HepG2 (cell line): ENCODE results near the gene CENPM. TPM values are rescaled to one million over a fixed set of nuclear protein-coding genes. Genes with fewer than 3 reads are reported as not detected.
A peak's percentile ranks its signal among the peaks of the same experiment; 100 is the strongest.

Source experiments
- ATAC-seq: fragments of 200-7000 bp; cut with Tn5 transposase; 3 replicates; pipeline ENCODE4 v1.9.1; 2020; ENCODE audit warnings: mild to moderate bottlenecking, moderate library complexity
- BruUV-seq: library from RNA; stranded (reverse); fragments of 400-500 nt; replicated peaks from 2 replicates; lab custom pipeline; 2021; lab: Mats Ljungman, UMichigan
- CTCF ChIA-PET: fragments of 300-600 bp; formaldehyde crosslinking; extraction: SDS; loops from one replicate; lab custom pipeline; 2021; ENCODE audit warnings: low total read pairs, inconsistent platforms, low intra/inter-chr PET ratio; lab: Yijun Ruan, JAX
- POLR2A ChIA-PET: fragments of 350-600 bp; sonication (Branson Sonifier 250); formaldehyde crosslinking; loops from one replicate; lab custom pipeline; 2020; ENCODE audit warnings: antibody characterized with exemption, inconsistent platforms; lab: Yijun Ruan, JAX
- DNase-seq: peaks from one replicate; pipeline ENCODE4 v3.0.0-alpha.2; 2015; ENCODE audit warnings: low spot score
- FAIRE-seq: peaks from 3 replicates; lab custom pipeline; 2011; peaks lifted over from hg19 to GRCh38; lab: Jason Lieb, UNC
- H2AFZ ChIP-seq: one replicate; pipeline ENCODE4 v1.6.1; 2011; ENCODE audit warnings: low read length, inconsistent platforms
- H3K27ac ChIP-seq: fragments of 300-600 bp; 3 replicates; pipeline ENCODE4 v1.8.0; 2011; ENCODE audit warnings: mixed run types, mild to moderate bottlenecking, mixed read lengths, low read length, inconsistent platforms; ENCODE audit not compliant: insufficient read depth; ENCODE audit errors: extremely low read length
- H3K27me3 ChIP-seq, 2 experiments: fragments of 200-600 bp in 1 of 2; 2 replicates in 1 of 2; 3 replicates in 1 of 2; pipeline versions ENCODE4 v1.6.0 to v1.8.0; 2011; ENCODE audit warnings: low read length in 2 of 2, mild to moderate bottlenecking in 2 of 2, moderate library complexity in 2 of 2, inconsistent platforms in 1 of 2; ENCODE audit not compliant: insufficient read depth in 2 of 2, control insufficient read depth in 1 of 2
- H3K36me3 ChIP-seq, 2 experiments: fragments of 200-600 bp in 1 of 2; replicated peaks in 1 of 2; 2 replicates in 1 of 2; 3 replicates in 1 of 2; pipeline versions ENCODE4 v1.5.1 to v1.8.0; 2011; ENCODE audit warnings: low read length in 2 of 2, inconsistent platforms in 1 of 2; ENCODE audit not compliant: insufficient read depth in 2 of 2, control insufficient read depth in 1 of 2
- H3K4me1 ChIP-seq: 2 replicates; pipeline ENCODE4 v1.5.1; 2012; ENCODE audit warnings: low read length, inconsistent platforms; ENCODE audit not compliant: insufficient read depth
- H3K4me2 ChIP-seq: 2 replicates; pipeline ENCODE4 v1.6.0; 2011; ENCODE audit warnings: low read depth, low read length, inconsistent platforms
- H3K4me3 ChIP-seq, 3 experiments: fragments of 200-600 bp in 1 of 3; sonication (generic), shearing (Covaris generic) in 1 of 3; replicated peaks in 1 of 3; 2 replicates each; pipeline ENCODE4 v1.5.1; 2011 to 2016; ENCODE audit warnings: low read length in 3 of 3, inconsistent platforms in 2 of 3, low read depth in 2 of 3, mild to moderate bottlenecking in 2 of 3, control low read depth in 1 of 3, mixed read lengths in 1 of 3; ENCODE audit not compliant: insufficient read depth in 1 of 3
- H3K79me2 ChIP-seq: one replicate; pipeline ENCODE4 v1.6.1; 2011; ENCODE audit warnings: low read length, inconsistent platforms; ENCODE audit not compliant: insufficient read depth
- H3K9ac ChIP-seq: 2 replicates; pipeline ENCODE4 v1.6.0; 2011; ENCODE audit warnings: mild to moderate bottlenecking, low read depth, low read length, inconsistent platforms; ENCODE audit not compliant: insufficient read depth
- H3K9me3 ChIP-seq: 2 replicates; pipeline ENCODE4 v1.5.1; 2012; ENCODE audit warnings: mild to moderate bottlenecking, low read length
- H4K20me1 ChIP-seq: 2 replicates; pipeline ENCODE4 v1.6.0; 2011; ENCODE audit warnings: inconsistent platforms, mild to moderate bottlenecking, low read length, moderate library complexity; ENCODE audit not compliant: insufficient read depth
- FOXP4 ChIP-seq: sonication (generic); formaldehyde crosslinking; IDR thresholded peaks from 2 replicates; pipeline ENCODE4 v1.4.0; 2020; ENCODE audit warnings: missing genetic modification reagents
- SP2 ChIP-seq: sonication (generic); formaldehyde crosslinking; IDR thresholded peaks from 2 replicates; pipeline ENCODE4 v1.5.1; 2020; ENCODE audit warnings: mild to moderate bottlenecking, missing genetic modification reagents
- ZNF121 ChIP-seq: sonication (generic); formaldehyde crosslinking; IDR thresholded peaks from 2 replicates; pipeline ENCODE4 v1.5.0; 2020; ENCODE audit warnings: mild to moderate bottlenecking, missing genetic modification reagents
- ZNF296 ChIP-seq: sonication (generic); formaldehyde crosslinking; conservative IDR thresholded peaks from 2 replicates; pipeline ENCODE4 v1.5.0; 2020; ENCODE audit warnings: mild to moderate bottlenecking, missing genetic modification reagents
- ZNF770 ChIP-seq: sonication (generic); formaldehyde crosslinking; IDR thresholded peaks from 2 replicates; pipeline ENCODE4 v1.5.0; 2020; ENCODE audit warnings: mild to moderate bottlenecking, missing genetic modification reagents
- WGBS: methylation state at CpG from one replicate; pipeline ENCODE4 v1.1.6; 2017; ENCODE audit warnings: low lambda C conversion rate; 5-methylcytosine and 5-hydroxymethylcytosine counted together
- in situ Hi-C: cut with HindIII; loops from 2 replicates; pipeline ENCODE4 v1.10.0; 2017; ENCODE audit warnings: low pct_unique_long_range_greater_than_20kb; ENCODE audit not compliant: extremely low pct_ligation_motif_present
- intact Hi-C: fragments of 100-400 bp; cut with micrococcal nuclease; formaldehyde crosslinking; loops from one replicate; pipeline ENCODE4 v1.10.0; 2022; ENCODE audit not compliant: unreplicated experiment
- polyA plus RNA-seq, 8 experiments: library from polyadenylated mRNA; depleted of rRNA in 3 of 8; stranded (reverse) in 7 of 8; unstranded in 1 of 8; fragments of >200 nt; fragmentation: Illumina TruSeq in 4 of 8; extraction: Trizol in 4 of 8; gene quantifications; 2 replicates each; pipeline versions ENCODE4 v1.2.1 to v1.2.3, GENCODE V29; 2011 to 2016; ENCODE audit warnings: low read depth in 4 of 8, missing spikeins in 1 of 8, mixed read lengths in 1 of 8; ENCODE audit not compliant: insufficient read depth in 1 of 8
- total RNA-seq, 5 experiments: library from RNA; depleted of rRNA; stranded (reverse); fragments of >200 nt; fragmentation: Illumina TruSeq; extraction: Trizol; gene quantifications; 2 replicates each; pipeline ENCODE4 v1.2.3, GENCODE V29; 2016; ENCODE audit warnings: low read depth in 1 of 5

The CENPM gene
- total and polyA plus RNA-seq, 2 of the 13 experiments (the other 11 are each of a cell fraction or from before 2014, with no cell fraction given), result 11.2 to 37.3 TPM

GRCh38 chr22:41934284-41935014 lies 12.5 kb downstream of the CENPM start:
- Histone ChIP-seq H3K79me2 (no peaks in the 10 kb centered on the region), H3K9ac (no peak overlapping the region), H3K36me3 (peaks cover 6 to 17% of the 10 kb centered on the region in 2 experiments; a peak in 3 of 5 replicates), H3K4me3 (no peak overlapping the region), H3K9me3 (no peaks in the 10 kb centered on the region), H3K27ac (no peak overlapping the region), H3K4me1 (no peaks in the 10 kb centered on the region), H4K20me1 (no peaks in the 10 kb centered on the region), H3K27me3 (no peaks in the 10 kb centered on the region), H2AFZ (no peak overlapping the region), H3K4me2 (no peak overlapping the region)
- ATAC-seq, result no peak
- DNase-seq, result no peak
- ChIA-PET POLR2A (no interaction called here), CTCF (no interaction called here)
- FAIRE-seq, result no peak
- intact Hi-C loops, result no loop called here
- in situ Hi-C loops, result no loop called here
- WGBS, result 97% methylated on average over 14 of the region's 17 CpGs
- no peak for TF ChIP-seq ZNF770 (CRISPR knock-in tag)
- TF ChIP-seq ZNF296 (CRISPR knock-in tag), result no peak
- TF ChIP-seq SP2, result no peak
- TF ChIP-seq ZNF121 (CRISPR knock-in tag), result peak; percentile 82
- no peak for TF ChIP-seq FOXP4 (CRISPR knock-in tag)
- BruUV-seq, result no TSS peak
